ENCODE data around the gene TRIM22. TPM values are rescaled to one million over a fixed set of nuclear protein-coding genes. Genes with fewer than 3 reads are reported as not detected.

TRIM22 gene
- total RNA-seq, 1 donor from 2014 or later = 50.9 TPM

- H3K27ac Mint-ChIP-seq = no peak within 1 kb of the TSS
These were observed 46.8 kb downstream of the TRIM22 start, which contains the start of gene OR56B1 for GRCh38 chr11:5736396-5736795. Gene OR56B1 (plus strand): TSS chr11:5736448. CDS start chr11:5736517, 69 bp downstream.

GRCh38 chr11:5737091-5737490, 47.5 kb downstream of the TRIM22 start:
- TF ChIP-seq CTCF (IDR thresholded peaks at IDR 0.05; ENCODE audit: unreplicated experiment) = no peak
- Mint-ChIP-seq H3K9me3 (peaks cover 12% of the 10 kb centered on the region), H3K4me3 (no peak overlapping the region), H3K27ac (no peak overlapping the region), H3K4me1 (peaks cover 5% of the 10 kb centered on the region), H3K36me3 (no peaks in the 10 kb centered on the region), H3K27me3 (ENCODE audit: low read depth) (peaks cover 3% of the 10 kb centered on the region)
- DNase-seq (ENCODE audit: low spot score in 2 of 2, unreplicated experiment in 2 of 2) = no peak

More at GRCh38 chr11:5736396-5736795, 46.8 kb downstream of the TRIM22 start, which contains the start of gene OR56B1:
- no peak for TF ChIP-seq CTCF (IDR thresholded peaks at IDR 0.05; ENCODE audit: unreplicated experiment)
- DNase-seq (ENCODE audit: low spot score in 2 of 2, unreplicated experiment in 2 of 2) = no peak
- Mint-ChIP-seq H3K9me3 (peaks cover 6% of the 10 kb centered on the region), H3K36me3 (no peaks in the 10 kb centered on the region), H3K27me3 (ENCODE audit: low read depth) (no peaks in the 10 kb centered on the region), H3K4me1 (peaks cover 5% of the 10 kb centered on the region), H3K4me3 (no peak within 1 kb of the TSS)

- Mint-ChIP-seq H3K36me3 (no peaks in the 10 kb centered on the region), H3K9me3 (peaks cover 12% of the 10 kb centered on the region), H3K27ac (no peak overlapping the region), H3K27me3 (ENCODE audit: low read depth) (peaks cover 5% of the 10 kb centered on the region), H3K4me1 (peaks cover 5% of the 10 kb centered on the region), H3K4me3 (no peak overlapping the region)
- no peak for DNase-seq (ENCODE audit: low spot score in 2 of 2, unreplicated experiment in 2 of 2)
- no peak for TF ChIP-seq CTCF (IDR thresholded peaks at IDR 0.05; ENCODE audit: unreplicated experiment)
These were observed 48.2 kb downstream of the TRIM22 start for GRCh38 chr11:5737670-5738392.

- Mint-ChIP-seq H3K27me3 (ENCODE audit: low read depth) (peaks cover 5% of the 10 kb centered on the region), H3K9me3 (peaks cover 12% of the 10 kb centered on the region), H3K36me3 (no peaks in the 10 kb centered on the region), H3K4me1 (peaks cover 5% of the 10 kb centered on the region), H3K4me3 (no peak overlapping the region), H3K27ac (no peak overlapping the region)
- DNase-seq (ENCODE audit: low spot score in 2 of 2, unreplicated experiment in 2 of 2) = no peak
- TF ChIP-seq CTCF (IDR thresholded peaks at IDR 0.05; ENCODE audit: unreplicated experiment) = no peak
These were observed 48.8 kb downstream of the TRIM22 start for GRCh38 chr11:5738431-5738830.

GRCh38 chr11:5746614-5747013, 57.0 kb downstream of the TRIM22 start:
- no peaks in the 10 kb centered on the region for H3K36me3 Mint-ChIP-seq
- no peak for TF ChIP-seq CTCF (IDR thresholded peaks at IDR 0.05; ENCODE audit: unreplicated experiment)
- no peak for DNase-seq (ENCODE audit: low spot score in 2 of 2, unreplicated experiment in 2 of 2)
- peaks cover 5% of the 10 kb centered on the region for H3K9me3 Mint-ChIP-seq
- H3K27ac Mint-ChIP-seq = no peak overlapping the region
- H3K27me3 Mint-ChIP-seq (ENCODE audit: low read depth) = peaks cover 7% of the 10 kb centered on the region
- H3K4me1 Mint-ChIP-seq = no peaks in the 10 kb centered on the region
- no peak overlapping the region for H3K4me3 Mint-ChIP-seq

Measured in mesothelial cell of epicardium (in vitro differentiated cells).